ENCODE results near the gene BTBD9.

The BTBD9 gene

DNA sequence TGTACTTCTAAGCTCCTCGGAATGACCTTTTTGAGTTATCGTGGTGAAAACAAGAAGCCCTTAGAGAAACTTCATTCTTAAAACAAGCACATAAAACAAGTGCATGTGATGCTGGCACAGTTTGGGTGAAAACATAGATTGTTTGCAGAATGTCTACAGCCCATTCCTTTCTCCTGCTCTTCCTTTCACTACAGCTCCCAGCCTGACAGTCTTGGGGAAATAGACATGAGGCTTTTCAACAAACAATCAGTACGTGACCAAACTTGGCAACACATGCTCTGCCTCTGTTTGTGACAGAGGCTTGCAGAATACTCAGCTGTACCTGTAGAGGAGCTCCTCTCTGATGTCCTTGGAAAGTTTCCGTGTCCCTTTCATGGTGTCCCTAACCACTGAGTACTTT is 498.6 kb downstream of the BTBD9 start:
- TF ChIP-seq, protein P1, sequence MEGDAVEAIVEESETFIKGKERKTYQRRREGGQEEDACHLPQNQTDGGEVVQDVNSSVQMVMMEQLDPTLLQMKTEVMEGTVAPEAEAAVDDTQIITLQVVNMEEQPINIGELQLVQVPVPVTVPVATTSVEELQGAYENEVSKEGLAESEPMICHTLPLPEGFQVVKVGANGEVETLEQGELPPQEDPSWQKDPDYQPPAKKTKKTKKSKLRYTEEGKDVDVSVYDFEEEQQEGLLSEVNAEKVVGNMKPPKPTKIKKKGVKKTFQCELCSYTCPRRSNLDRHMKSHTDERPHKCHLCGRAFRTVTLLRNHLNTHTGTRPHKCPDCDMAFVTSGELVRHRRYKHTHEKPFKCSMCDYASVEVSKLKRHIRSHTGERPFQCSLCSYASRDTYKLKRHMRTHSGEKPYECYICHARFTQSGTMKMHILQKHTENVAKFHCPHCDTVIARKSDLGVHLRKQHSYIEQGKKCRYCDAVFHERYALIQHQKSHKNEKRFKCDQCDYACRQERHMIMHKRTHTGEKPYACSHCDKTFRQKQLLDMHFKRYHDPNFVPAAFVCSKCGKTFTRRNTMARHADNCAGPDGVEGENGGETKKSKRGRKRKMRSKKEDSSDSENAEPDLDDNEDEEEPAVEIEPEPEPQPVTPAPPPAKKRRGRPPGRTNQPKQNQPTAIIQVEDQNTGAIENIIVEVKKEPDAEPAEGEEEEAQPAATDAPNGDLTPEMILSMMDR (IDR thresholded peaks at IDR 0.05), result no peak

DNA sequence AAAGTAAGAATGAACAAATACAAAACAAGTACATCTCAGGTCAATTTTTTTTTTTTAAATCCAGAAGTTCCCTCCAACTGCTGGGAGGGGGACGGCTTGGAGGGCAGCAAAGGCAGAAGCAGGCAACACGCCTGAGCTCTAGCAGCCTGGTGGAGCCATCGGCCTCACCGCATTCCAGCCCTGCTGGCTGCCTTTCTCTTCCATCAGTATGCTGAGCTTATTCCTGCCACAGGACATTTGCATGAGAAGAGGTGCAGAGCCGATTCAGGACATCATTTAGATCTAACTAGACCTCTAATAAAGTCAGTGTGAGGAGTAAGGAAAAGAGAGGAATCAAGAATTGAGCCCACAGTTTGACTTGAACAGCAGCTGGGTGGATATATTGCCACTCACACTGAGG is 501.4 kb downstream of the BTBD9 start:
- TF ChIP-seq, protein P1 (IDR thresholded peaks at IDR 0.05), result no peak

DNA sequence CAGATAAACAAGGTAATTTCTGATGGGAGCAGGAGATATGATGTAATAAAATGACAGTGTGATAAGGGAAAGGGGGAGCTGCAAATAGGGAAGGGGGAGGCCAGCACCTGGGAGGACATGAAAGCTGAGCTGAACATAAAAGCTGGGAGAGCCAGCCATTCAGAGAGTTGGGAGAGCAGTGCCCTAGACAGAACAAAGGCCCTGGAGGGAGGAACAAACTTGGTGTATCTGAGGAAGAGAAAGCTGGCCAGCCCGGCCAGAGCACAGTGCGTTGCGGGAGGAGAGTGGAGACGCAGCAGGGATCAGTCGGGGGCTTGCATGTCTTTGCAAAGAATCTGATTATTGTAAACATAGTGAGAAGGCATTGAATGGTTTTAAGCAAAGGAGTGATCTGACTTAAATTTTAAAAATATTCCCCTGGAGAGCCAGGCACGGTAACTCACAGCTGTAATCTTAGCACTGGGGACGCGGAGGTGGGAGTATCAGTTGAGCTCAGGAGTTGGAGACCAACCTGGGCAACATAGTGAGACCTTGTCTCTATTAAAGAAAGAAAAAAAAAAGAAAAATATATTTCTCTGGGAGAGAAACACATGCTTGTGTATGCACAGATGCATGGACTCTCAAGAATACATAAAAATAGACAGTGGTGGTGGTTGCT is 502.0 kb downstream of the BTBD9 start:
- TF ChIP-seq, protein P1 (IDR thresholded peaks at IDR 0.05), result no peak

DNA sequence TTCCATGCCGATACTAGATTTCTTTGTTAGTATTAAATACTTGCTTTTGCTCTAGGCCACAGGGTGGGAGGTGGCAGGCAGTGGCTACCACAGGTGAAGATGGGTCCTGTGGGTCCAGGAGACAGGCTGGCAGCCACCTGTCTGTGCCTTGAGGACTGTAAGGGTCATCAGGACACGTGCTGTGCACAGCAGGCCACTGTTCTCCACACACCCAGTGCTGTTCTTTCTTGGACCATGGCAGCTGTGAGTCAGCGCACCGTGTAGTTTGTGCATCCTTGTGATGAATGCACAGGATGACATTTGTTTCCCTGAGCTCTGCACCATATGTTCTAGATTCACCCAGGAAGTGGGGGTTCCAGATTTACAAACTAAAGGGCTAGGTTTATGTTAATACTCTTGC is 503.2 kb downstream of the BTBD9 start:
- TF ChIP-seq, protein P1 (IDR thresholded peaks at IDR 0.05), result no peak

DNA sequence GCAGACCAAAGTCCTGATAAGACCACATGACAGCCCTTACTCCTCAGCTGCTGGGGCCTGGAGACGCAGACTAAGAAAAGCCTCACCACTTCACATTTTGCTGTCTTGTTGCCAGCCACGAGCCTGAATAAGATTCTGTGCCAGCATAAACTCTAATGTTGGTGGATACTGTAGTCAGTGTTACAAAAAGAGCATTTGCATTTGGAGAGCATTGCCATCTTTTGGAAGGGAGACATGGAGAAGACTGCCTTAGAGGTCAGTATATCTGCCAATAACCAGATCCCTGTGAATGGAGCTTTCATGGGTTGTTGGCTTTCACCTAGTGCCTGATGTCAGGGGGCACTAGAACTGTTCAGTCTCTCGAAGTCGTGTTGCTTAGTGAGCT is 505.0 kb downstream of the BTBD9 start:
- TF ChIP-seq, protein P1 (IDR thresholded peaks at IDR 0.05), result no peak

DNA sequence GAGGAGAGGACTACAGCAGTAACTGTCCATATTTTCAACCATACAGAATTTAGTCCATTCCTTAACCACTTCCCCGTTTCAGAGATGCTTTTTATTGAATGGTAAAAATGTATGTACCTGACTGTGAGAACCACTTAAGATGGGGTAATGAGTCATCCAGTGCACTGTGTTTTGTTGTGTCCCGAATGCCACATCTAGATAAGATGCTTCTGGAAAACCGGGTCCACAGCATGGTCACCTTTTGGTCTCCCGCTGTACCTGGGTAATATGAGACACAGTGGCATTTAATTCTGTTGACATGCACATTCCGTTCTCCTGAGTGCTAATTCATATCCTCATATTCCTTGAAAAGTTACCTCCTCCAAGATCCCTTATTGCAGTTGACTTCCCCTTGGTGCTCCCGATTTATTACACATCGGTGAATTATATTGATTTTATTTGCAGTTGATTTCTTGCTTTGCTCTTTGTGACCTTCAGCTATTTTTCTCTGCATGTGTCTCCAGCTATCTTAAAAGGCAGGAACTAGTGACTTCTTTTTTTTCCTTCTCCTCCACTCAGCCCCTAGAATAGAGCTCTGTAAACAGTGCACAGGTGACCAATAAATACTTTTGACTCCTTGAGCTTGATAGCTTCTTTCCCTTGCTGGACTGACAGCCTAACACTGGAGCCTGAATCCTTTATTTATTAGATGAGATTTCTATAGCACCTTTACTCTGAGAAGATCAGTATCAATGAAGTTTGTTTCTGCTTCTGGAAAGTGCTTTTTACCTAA is 505.6 kb downstream of the BTBD9 start:
- TF ChIP-seq, protein P1 (IDR thresholded peaks at IDR 0.05), result no peak

DNA sequence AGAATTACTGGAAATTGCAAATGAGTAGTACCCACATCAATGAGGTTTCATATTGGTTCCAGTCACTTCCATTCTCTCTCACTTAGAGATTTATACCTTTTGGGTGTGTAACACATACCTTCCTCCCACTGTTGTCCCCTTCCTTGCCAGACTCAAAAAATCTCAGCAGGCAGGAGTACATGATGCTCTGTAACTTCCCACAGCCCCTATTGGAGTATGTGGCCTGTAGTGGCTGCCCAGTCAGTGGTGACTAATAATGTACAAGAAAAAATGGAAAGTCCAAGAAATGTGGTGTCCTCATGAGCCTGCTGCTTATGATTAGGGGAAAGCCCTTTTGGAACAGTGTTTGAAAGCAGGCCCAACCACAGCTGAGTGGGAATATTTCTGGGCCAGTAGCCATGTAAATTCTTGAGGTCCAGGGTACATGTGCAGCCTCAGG is 508.2 kb downstream of the BTBD9 start:
- TF ChIP-seq, protein P1 (IDR thresholded peaks at IDR 0.05), result no peak
